Measurements from ENCODE around the gene ASB2.

DNA sequence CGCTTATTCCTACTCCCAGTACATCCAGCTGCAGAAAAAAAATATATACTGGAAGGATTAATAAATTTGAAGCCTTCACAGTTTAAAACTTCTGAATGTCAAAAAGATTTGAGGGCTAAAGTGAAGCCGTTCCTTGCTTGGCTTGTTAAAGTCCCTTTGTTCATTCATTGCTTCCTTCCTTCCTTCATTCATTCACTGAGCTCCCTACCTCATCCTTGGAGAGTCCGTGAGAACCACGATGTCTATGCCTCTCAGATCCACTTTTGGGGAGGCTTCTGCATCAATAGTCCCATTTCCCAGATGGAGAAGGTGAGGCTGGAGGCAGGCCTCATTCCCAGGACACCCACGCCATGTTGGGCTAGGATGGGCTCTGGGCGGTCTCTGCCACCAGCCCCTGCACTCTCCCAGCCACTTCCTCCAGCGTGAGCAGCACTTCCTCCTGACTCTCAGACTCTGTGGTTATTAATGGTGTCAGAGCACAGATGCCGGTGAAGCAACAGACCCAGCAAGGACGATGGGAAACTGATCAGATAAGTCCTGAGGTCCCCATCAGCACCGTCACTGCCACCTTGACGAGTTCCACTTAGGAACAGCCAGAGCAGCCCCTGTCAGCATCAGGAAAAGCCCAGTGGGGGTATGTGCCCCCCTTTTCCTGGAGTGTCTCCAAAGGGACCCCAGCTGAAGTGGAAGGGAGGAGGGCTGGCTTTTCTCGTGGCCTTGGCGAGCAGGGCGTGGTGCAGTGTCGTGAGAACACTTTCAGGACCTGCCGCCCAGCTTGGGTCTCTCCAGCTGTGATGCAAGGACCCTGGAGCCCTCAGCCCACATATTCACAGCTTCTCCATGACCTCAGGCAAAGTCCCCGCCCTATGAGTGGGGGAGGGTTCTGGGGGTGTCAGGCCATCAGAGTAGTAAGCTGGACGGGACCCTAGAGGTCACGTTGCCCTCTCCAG, 21.2 kb downstream of the ASB2 start:
- no peak for TF ChIP-seq CTCF (IDR thresholded peaks at IDR 0.05 in 2 of 3, conservative IDR thresholded peaks at IDR 0.05 in 1 of 3; ENCODE audit: borderline replicate concordance in 1 of 3, insufficient read depth in 1 of 3, low read depth in 2 of 3, low read length in 2 of 3)
- TF ChIP-seq POLR2A (IDR thresholded peaks at IDR 0.05; ENCODE audit: borderline replicate concordance, extremely low read depth, insufficient read depth, insufficient read length) = no peak

Data from HCT116 (cell line).